IMR-90 (cell line): ENCODE data around the gene VPS50. TPM values are rescaled to one million over a fixed set of nuclear protein-coding genes. Genes with fewer than 3 reads are reported as not detected.

Experiments
- ATAC-seq: fragments of 200-7000 bp; cut with Tn5 transposase; 2 replicates; pipeline ENCODE4 v1.9.1; 2020; ENCODE audit warnings: low read depth, mild to moderate bottlenecking, moderate library complexity
- BruUV-seq: library from RNA; stranded (reverse); fragments of 400-500 nt; replicated peaks from 2 replicates; lab custom pipeline; 2021; lab: Mats Ljungman, UMichigan
- CTCF ChIA-PET: fragments of 300-600 bp; formaldehyde crosslinking; extraction: SDS; loops from one replicate; lab custom pipeline; 2021; ENCODE audit warnings: antibody characterized with exemption; lab: Yijun Ruan, JAX
- POLR2A ChIA-PET: fragments of 300-600 bp; sonication (Branson Sonifier 250); formaldehyde crosslinking; loops from one replicate; lab custom pipeline; 2022; ENCODE audit warnings: antibody characterized with exemption; ENCODE audit not compliant: unreplicated experiment; lab: Charles Lee
- DNase-seq: peaks from one replicate; pipeline ENCODE4 v3.0.0; 2013
- H2AFZ ChIP-seq: replicated peaks from 2 replicates; pipeline ENCODE3; 2013; ENCODE audit warnings: low read length, mild to moderate bottlenecking; ENCODE audit not compliant: poor library complexity
- H2AK5ac ChIP-seq: 2 replicates; pipeline ENCODE4 v1.6.1; 2013; ENCODE audit warnings: low read depth, low read length, inconsistent platforms
- H2AK9ac ChIP-seq: replicated peaks from 2 replicates; pipeline ENCODE3; 2013; ENCODE audit warnings: mild to moderate bottlenecking, low read depth, low read length, moderate library complexity; ENCODE audit not compliant: poor library complexity
- H2BK120ac ChIP-seq: 2 replicates; pipeline ENCODE4 v1.6.1; 2013; ENCODE audit warnings: low read depth, low read length, inconsistent platforms
- H2BK15ac ChIP-seq: 3 replicates; pipeline ENCODE4 v1.6.1; 2013; ENCODE audit warnings: low read depth, low read length, inconsistent platforms
- H2BK20ac ChIP-seq: 2 replicates; pipeline ENCODE4 v1.6.1; 2013; ENCODE audit warnings: low read depth, mild to moderate bottlenecking, inconsistent platforms, low read length, moderate library complexity
- H2BK5ac ChIP-seq: 2 replicates; pipeline ENCODE4 v1.6.1; 2013; ENCODE audit warnings: mild to moderate bottlenecking, low read depth, low read length, inconsistent platforms; ENCODE audit not compliant: poor library complexity, severe bottlenecking
- H3K14ac ChIP-seq: replicated peaks from 2 replicates; pipeline ENCODE4 v1.6.1; 2013; ENCODE audit warnings: low read depth, low read length, inconsistent platforms
- H3K18ac ChIP-seq: 2 replicates; pipeline ENCODE4 v1.6.1; 2013; ENCODE audit warnings: low read depth, low read length, control low read depth
- H3K23ac ChIP-seq: 2 replicates; pipeline ENCODE4 v1.6.1; 2013; ENCODE audit warnings: low read depth, low read length, inconsistent platforms
- H3K27ac ChIP-seq: 2 replicates; pipeline ENCODE4 v1.5.1; 2013; ENCODE audit warnings: mild to moderate bottlenecking, control low read depth, low read length; ENCODE audit not compliant: insufficient read depth
- H3K27me3 ChIP-seq: 2 replicates; pipeline ENCODE4 v1.6.1; 2013; ENCODE audit warnings: low read length; ENCODE audit not compliant: control insufficient read depth, insufficient read depth
- H3K36me3 ChIP-seq: 2 replicates; pipeline ENCODE4 v1.6.1; 2013; ENCODE audit warnings: low read length, mixed read lengths; ENCODE audit not compliant: control insufficient read depth, insufficient read depth
- H3K4ac ChIP-seq: 2 replicates; pipeline ENCODE4 v1.6.1; 2013; ENCODE audit warnings: low read depth, low read length, inconsistent platforms
- H3K4me1 ChIP-seq: 2 replicates; pipeline ENCODE4 v1.6.1; 2013; ENCODE audit warnings: low read length, mixed read lengths; ENCODE audit not compliant: control insufficient read depth, insufficient read depth
- H3K4me2 ChIP-seq: 2 replicates; pipeline ENCODE4 v1.6.1; 2013; ENCODE audit warnings: low read depth, mild to moderate bottlenecking, control low read depth, low read length, moderate library complexity
- H3K4me3 ChIP-seq: 2 replicates; pipeline ENCODE4 v1.5.1; 2013; ENCODE audit warnings: low read depth, mild to moderate bottlenecking, control low read depth, low read length, moderate library complexity; ENCODE audit not compliant: insufficient read depth
- H3K56ac ChIP-seq: 2 replicates; pipeline ENCODE4 v1.6.1; 2013; ENCODE audit warnings: low read length, inconsistent platforms; ENCODE audit not compliant: insufficient read depth; ENCODE audit errors: extremely low read depth
- H3K79me1 ChIP-seq, 2 experiments: 2 replicates each; pipeline ENCODE4 v1.6.1; 2013; ENCODE audit warnings: low read length in 2 of 2, inconsistent platforms in 1 of 2, low read depth in 1 of 2
- H3K9ac ChIP-seq: 2 replicates; pipeline ENCODE4 v1.6.1; 2013; ENCODE audit warnings: low read depth, low read length, control low read depth
- H3K9me1 ChIP-seq: 2 replicates; pipeline ENCODE4 v1.6.1; 2013; ENCODE audit warnings: low read length, inconsistent platforms; ENCODE audit not compliant: insufficient read depth
- H3K9me3 ChIP-seq: 2 replicates; pipeline ENCODE4 v1.6.1; 2013; ENCODE audit warnings: low read length; ENCODE audit not compliant: control insufficient read depth, insufficient read depth
- H4K20me1 ChIP-seq: 2 replicates; pipeline ENCODE4 v1.6.1; 2013; ENCODE audit warnings: low read length, inconsistent platforms; ENCODE audit not compliant: insufficient read depth
- H4K5ac ChIP-seq: 2 replicates; pipeline ENCODE4 v1.6.1; 2013; ENCODE audit warnings: mild to moderate bottlenecking, low read depth, low read length, control low read depth
- H4K8ac ChIP-seq, 2 experiments: 2 replicates each; pipeline ENCODE4 v1.6.1; 2013; ENCODE audit warnings: low read depth in 2 of 2, low read length in 2 of 2, control low read depth in 1 of 2, inconsistent platforms in 1 of 2
- H4K91ac ChIP-seq: 2 replicates; pipeline ENCODE4 v1.6.1; 2013; ENCODE audit warnings: low read depth, low read length, inconsistent platforms; ENCODE audit not compliant: insufficient read depth
- BHLHE40 ChIP-seq: fragments of 150-350 bp; IDR thresholded peaks from 2 replicates; pipeline ENCODE4 v1.6.1; 2016; ENCODE audit warnings: mild to moderate bottlenecking, low read depth, low read length
- CEBPB ChIP-seq: IDR thresholded peaks from 2 replicates; pipeline ENCODE4 v1.6.1; 2012; ENCODE audit warnings: low read depth, low read length, improper control_type of control experiment
- CHD1 ChIP-seq: IDR thresholded peaks from 2 replicates; pipeline ENCODE4 v1.6.1; 2012; ENCODE audit warnings: low read depth, low read length, improper control_type of control experiment
- MXI1 ChIP-seq: IDR thresholded peaks from 2 replicates; pipeline ENCODE4 v1.6.1; 2012; ENCODE audit warnings: low read depth, mild to moderate bottlenecking, low read length, moderate library complexity, borderline replicate concordance
- RAD21 ChIP-seq: IDR thresholded peaks from 2 replicates; pipeline ENCODE4 v1.6.1; 2012; ENCODE audit warnings: low read length, improper control_type of control experiment
- SMC3 ChIP-seq: fragments of 150-350 bp; IDR thresholded peaks from 2 replicates; pipeline ENCODE4 v1.6.1; 2016; ENCODE audit warnings: low read depth, mild to moderate bottlenecking, antibody characterized with exemption, low read length, moderate library complexity
- USF2 ChIP-seq: fragments of 150-350 bp; IDR thresholded peaks from 2 replicates; pipeline ENCODE4 v1.6.1; 2017; ENCODE audit warnings: mild to moderate bottlenecking, antibody characterized with exemption, low read length, low read depth
- WGBS, 2 experiments: methylation state at CpG; one replicate each; pipeline versions ENCODE4 v1.1.5 to v1.1.7; 2013; ENCODE audit warnings: missing lambda C conversion rate in 2 of 2; ENCODE audit not compliant: insufficient read length in 1 of 2; ENCODE audit errors: extremely low coverage in 2 of 2; 5-methylcytosine and 5-hydroxymethylcytosine counted together
- dilution Hi-C: fragments of 300-500 bp; cut with HindIII; formaldehyde crosslinking; loops from one replicate; pipeline ENCODE4 v1.14.3; 2018; ENCODE audit warnings: low sequenced_read_pairs; ENCODE audit not compliant: unreplicated experiment
- in situ Hi-C: fragments of 300-500 bp; cut with MboI; formaldehyde crosslinking; loops from 3 replicates; pipeline ENCODE4 v1.14.3; 2019; ENCODE audit warnings: low sequenced_read_pairs, inconsistent platforms, mixed read lengths
- intact Hi-C: fragments of 100-400 bp; cut with micrococcal nuclease; formaldehyde crosslinking; loops from 2 replicates; pipeline ENCODE4 v1.10.0; 2022
- polyA plus RNA-seq, 3 experiments: library from polyadenylated mRNA; depleted of rRNA; stranded (reverse); fragments of >200 nt; gene quantifications; 2 replicates each; pipeline ENCODE4 v1.2.3, GENCODE V29; 2012; ENCODE audit warnings: low replicate concordance in 1 of 3
- total RNA-seq: library from RNA; depleted of rRNA; stranded (reverse); fragments of >200 nt; gene quantifications from 2 replicates; pipeline ENCODE4 v1.2.3, GENCODE V29; 2012
- TF ChIP-seq, protein P1 (sequence below): conservative IDR thresholded peaks from 2 replicates; pipeline ENCODE4 v1.5.1; 2012; ENCODE audit warnings: mild to moderate bottlenecking, low read depth, low read length, improper control_type of control experiment

VPS50 gene
- total and polyA plus RNA-seq, 2 of the 4 experiments (the other 2 are of a cell fraction) = 7.1 to 22.0 TPM

DNA sequence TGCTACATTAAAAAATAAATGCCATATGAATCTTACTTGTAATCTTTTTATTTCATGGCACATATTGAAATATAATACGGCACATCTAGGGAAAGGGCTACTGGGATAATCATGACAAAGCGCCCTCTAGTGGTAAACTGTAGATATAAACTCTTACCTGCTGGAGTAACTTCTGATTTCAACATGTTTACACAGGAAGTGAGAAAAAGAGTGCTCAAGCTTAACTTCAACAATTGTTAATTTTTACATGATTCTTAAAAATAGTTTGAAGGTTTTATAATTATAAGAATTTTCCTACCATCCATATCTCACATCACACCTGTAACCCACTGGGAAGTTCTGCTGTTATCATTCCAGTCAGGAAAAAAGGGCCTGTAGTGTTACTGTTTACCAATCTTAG, 3.9 kb upstream of the VPS50 start:
- DNase-seq (peak; percentile 70), ATAC-seq (no peak)
- Histone ChIP-seq H3K9me3 (no peaks in the 10 kb centered on the region), H2AK5ac (no peak overlapping the region), H3K36me3 (no peaks in the 10 kb centered on the region), H3K79me1 (peaks cover 4 to 7% of the 10 kb centered on the region in 2 experiments; a peak in 3 of 4 replicates), H3K18ac (no peak overlapping the region), H3K14ac (no peak overlapping the region), H4K20me1 (no peaks in the 10 kb centered on the region), H2BK120ac (no peak overlapping the region), H3K56ac (no peak overlapping the region), H3K27me3 (peaks cover 6% of the 10 kb centered on the region), H2AK9ac (no peak overlapping the region), H2BK20ac (no peak overlapping the region), H3K9ac (no peak overlapping the region), H3K9me1 (no peaks in the 10 kb centered on the region), H3K27ac (no peak overlapping the region), H2AFZ (no peak overlapping the region), H2BK5ac (no peak overlapping the region), H3K4me2 (no peak overlapping the region), H3K4me1 (no peaks in the 10 kb centered on the region), H3K4ac (no peak overlapping the region), H4K5ac (no peak overlapping the region), H2BK15ac (no peak overlapping the region), H4K8ac (no peak overlapping the region), H4K91ac (no peak overlapping the region), H3K4me3 (no peak overlapping the region), H3K23ac (no peak overlapping the region)
- in situ Hi-C loops (loop anchor here (25.0 kb wide), 1 partner anchor 984 kb away; no protein-coding TSS in a partner anchor), dilution Hi-C loops (no loop called here), intact Hi-C loops (loop anchor here (1.0 to 5.0 kb wide), 4 partner anchors 51 to 606 kb away; no protein-coding TSS in a partner anchor)
- no CpG with 5 or more reads among the region's 2 CpGs for WGBS, 2 experiments
- ChIA-PET POLR2A (no interaction called here), CTCF (interaction anchor here (1.0 to 1.5 kb wide), 3 partner anchors 31 to 146 kb away, joined by 3 read pairs; no protein-coding TSS in a partner anchor)
- TF ChIP-seq CHD1 (no peak), CEBPB (no peak), RAD21 (peak; percentile 69), SMC3 (peak; percentile 79), BHLHE40 (no peak), USF2 (no peak), MXI1 (no peak)
- TF ChIP-seq, protein P1, sequence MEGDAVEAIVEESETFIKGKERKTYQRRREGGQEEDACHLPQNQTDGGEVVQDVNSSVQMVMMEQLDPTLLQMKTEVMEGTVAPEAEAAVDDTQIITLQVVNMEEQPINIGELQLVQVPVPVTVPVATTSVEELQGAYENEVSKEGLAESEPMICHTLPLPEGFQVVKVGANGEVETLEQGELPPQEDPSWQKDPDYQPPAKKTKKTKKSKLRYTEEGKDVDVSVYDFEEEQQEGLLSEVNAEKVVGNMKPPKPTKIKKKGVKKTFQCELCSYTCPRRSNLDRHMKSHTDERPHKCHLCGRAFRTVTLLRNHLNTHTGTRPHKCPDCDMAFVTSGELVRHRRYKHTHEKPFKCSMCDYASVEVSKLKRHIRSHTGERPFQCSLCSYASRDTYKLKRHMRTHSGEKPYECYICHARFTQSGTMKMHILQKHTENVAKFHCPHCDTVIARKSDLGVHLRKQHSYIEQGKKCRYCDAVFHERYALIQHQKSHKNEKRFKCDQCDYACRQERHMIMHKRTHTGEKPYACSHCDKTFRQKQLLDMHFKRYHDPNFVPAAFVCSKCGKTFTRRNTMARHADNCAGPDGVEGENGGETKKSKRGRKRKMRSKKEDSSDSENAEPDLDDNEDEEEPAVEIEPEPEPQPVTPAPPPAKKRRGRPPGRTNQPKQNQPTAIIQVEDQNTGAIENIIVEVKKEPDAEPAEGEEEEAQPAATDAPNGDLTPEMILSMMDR = peak; percentile 76
- no TSS peak for BruUV-seq
